ENCODE data around the gene CYP3A5. TPM values are rescaled to one million over a fixed set of nuclear protein-coding genes. Genes with fewer than 3 reads are reported as not detected.

The CYP3A5 gene
- polyA plus RNA-seq, 2 of the 4 experiments (the other 2 are of a cell fraction), result 2.3 to 9.7 TPM

DNA sequence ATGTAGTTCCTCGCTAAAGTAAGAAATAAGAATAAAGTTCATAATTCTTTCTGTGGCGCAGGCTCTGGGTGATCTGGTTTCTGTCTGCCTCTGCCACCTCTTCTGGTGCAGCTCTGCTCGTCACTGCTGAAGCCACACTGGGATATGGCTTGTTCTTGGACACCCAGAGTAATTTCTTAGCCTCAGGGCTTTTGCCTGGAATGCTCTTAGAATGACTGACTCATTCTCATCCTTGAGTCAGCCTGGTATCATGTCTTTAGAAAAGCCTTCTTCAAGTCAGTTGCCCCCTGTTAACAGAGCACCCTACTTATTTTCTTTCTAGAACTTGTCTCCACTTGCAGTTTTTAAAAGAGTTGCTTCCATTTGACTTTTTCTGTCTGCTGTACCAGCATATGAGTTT lies 61.1 kb downstream of the CYP3A5 start:
- CTCF ChIA-PET, result interaction anchor here (0.7 to 3.2 kb wide), 2 partner anchors 171 to 1438 kb away, joined by 3 to 12 read pairs; no protein-coding TSS in a partner anchor
- DNase-seq (ENCODE audit: low read depth in 1 of 2, low spot score in 1 of 2) (peak; percentile 15 to 22), FAIRE-seq (no peak), ATAC-seq (no peak)
- TF ChIP-seq ESRRA (IDR thresholded peaks at IDR 0.05; ENCODE audit: borderline replicate concordance, low read length) (no peak), PHF8 (IDR thresholded peaks at IDR 0.05; ENCODE audit: borderline replicate concordance, low read depth) (no peak), CHD4 (IDR thresholded peaks at IDR 0.05; ENCODE audit: borderline replicate concordance) (no peak), HEYL (CRISPR knock-in tag; IDR thresholded peaks at IDR 0.05) (no peak), NFE2L2 (conservative IDR thresholded peaks at IDR 0.05; ENCODE audit: low read length) (no peak), RAD21 (conservative IDR thresholded peaks at IDR 0.05 in 1 of 2, IDR thresholded peaks at IDR 0.05 in 1 of 2) (no peak), SMC3 (IDR thresholded peaks at IDR 0.05) (no peak), HDAC2 (IDR thresholded peaks at IDR 0.05) (no peak), RARB (CRISPR knock-in tag; IDR thresholded peaks at IDR 0.05) (no peak)
- TF ChIP-seq, protein P1, sequence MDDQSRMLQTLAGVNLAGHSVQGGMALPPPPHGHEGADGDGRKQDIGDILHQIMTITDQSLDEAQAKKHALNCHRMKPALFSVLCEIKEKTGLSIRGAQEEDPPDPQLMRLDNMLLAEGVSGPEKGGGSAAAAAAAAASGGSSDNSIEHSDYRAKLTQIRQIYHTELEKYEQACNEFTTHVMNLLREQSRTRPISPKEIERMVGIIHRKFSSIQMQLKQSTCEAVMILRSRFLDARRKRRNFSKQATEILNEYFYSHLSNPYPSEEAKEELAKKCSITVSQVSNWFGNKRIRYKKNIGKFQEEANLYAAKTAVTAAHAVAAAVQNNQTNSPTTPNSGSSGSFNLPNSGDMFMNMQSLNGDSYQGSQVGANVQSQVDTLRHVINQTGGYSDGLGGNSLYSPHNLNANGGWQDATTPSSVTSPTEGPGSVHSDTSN (IDR thresholded peaks at IDR 0.05), result no peak
- TF ChIP-seq, protein P2, sequence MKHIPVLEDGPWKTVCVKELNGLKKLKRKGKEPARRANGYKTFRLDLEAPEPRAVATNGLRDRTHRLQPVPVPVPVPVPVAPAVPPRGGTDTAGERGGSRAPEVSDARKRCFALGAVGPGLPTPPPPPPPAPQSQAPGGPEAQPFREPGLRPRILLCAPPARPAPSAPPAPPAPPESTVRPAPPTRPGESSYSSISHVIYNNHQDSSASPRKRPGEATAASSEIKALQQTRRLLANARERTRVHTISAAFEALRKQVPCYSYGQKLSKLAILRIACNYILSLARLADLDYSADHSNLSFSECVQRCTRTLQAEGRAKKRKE (CRISPR knock-in tag; IDR thresholded peaks at IDR 0.05; ENCODE audit: low read depth), result no peak
- POLR2A ChIA-PET, result no interaction called here
- Histone ChIP-seq H3K9me3 (no peaks in the 10 kb centered on the region), H3K4me1 (peaks cover 20% of the 10 kb centered on the region), H3K4me3 (no peak overlapping the region), H3K4me2 (peak overlapping the region; percentile 94; the same call in 2 of the 3 replicates), H3K27ac (no peak overlapping the region)
- 79% methylated on average over 3 of the region's 3 CpGs for WGBS (ENCODE audit: missing lambda C conversion rate)

DNA sequence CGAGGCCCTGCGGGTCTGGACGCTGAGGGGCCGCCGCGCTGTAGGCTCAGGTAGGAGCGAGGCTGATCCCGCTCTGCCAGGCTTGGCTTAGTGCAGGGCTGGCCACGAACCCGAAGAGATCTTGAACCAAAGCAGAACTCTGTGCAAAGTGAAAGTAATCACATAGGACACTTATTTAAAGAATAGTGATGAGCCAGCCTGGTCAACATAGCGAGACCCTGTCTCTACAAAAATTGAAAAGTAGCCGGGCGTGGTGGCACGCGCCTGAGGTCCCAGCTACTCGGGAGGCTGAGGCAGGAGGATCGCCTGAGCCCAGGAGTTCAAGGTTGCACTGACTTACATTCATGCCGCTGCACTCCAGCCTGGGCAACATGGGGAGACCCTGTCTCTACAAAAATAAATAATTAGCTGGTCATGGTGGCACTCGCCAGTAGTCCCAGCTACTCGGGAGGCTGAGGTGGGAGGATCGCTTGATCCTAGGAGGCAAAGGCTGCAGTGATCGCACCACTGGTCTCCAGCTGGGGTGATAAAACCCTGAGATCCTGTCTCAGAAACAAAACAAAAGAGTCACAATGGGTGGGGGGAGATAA lies 62.5 kb downstream of the CYP3A5 start:
- H3K4me3 ChIP-seq, result peak overlapping the region; percentile 85
- 10% methylated on average over 22 of the region's 22 CpGs for WGBS (ENCODE audit: missing lambda C conversion rate)
- ChIA-PET CTCF (interaction anchor here (0.5 to 3.3 kb wide), 27 partner anchors 10 to 436 kb away, joined by 3 to 22 read pairs (median 3); partner anchors contain the start of genes FAM200A, TMEM225B and ZNF655), POLR2A (interaction anchor here (0.7 to 2.5 kb wide), 12 partner anchors 12 to 433 kb away, joined by 3 to 20 read pairs (median 4); partner anchors contain the start of genes FAM200A, TRIM4, ZKSCAN1 and ZKSCAN5)
- no peak for ATAC-seq
- no peak for FAIRE-seq
- no peak for TF ChIP-seq MYC (IDR thresholded peaks at IDR 0.05; ENCODE audit: borderline replicate concordance, low read length)
- no peak for TF ChIP-seq BHLHE40 (IDR thresholded peaks at IDR 0.05; ENCODE audit: low read depth, low read length)
- no peak for TF ChIP-seq ZSCAN20 (CRISPR knock-in tag; IDR thresholded peaks at IDR 0.05)
- no peak for TF ChIP-seq HOXB5 (CRISPR knock-in tag; IDR thresholded peaks at IDR 0.05)
- TF ChIP-seq, protein P3, sequence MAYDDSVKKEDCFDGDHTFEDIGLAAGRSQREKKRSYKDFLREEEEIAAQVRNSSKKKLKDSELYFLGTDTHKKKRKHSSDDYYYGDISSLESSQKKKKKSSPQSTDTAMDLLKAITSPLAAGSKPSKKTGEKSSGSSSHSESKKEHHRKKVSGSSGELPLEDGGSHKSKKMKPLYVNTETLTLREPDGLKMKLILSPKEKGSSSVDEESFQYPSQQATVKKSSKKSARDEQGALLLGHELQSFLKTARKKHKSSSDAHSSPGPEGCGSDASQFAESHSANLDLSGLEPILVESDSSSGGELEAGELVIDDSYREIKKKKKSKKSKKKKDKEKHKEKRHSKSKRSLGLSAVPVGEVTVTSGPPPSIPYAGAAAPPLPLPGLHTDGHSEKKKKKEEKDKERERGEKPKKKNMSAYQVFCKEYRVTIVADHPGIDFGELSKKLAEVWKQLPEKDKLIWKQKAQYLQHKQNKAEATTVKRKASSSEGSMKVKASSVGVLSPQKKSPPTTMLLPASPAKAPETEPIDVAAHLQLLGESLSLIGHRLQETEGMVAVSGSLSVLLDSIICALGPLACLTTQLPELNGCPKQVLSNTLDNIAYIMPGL (CRISPR knock-in tag; IDR thresholded peaks at IDR 0.05; ENCODE audit: borderline replicate concordance), result no peak
- TF ChIP-seq, protein P4, sequence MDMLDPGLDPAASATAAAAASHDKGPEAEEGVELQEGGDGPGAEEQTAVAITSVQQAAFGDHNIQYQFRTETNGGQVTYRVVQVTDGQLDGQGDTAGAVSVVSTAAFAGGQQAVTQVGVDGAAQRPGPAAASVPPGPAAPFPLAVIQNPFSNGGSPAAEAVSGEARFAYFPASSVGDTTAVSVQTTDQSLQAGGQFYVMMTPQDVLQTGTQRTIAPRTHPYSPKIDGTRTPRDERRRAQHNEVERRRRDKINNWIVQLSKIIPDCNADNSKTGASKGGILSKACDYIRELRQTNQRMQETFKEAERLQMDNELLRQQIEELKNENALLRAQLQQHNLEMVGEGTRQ (IDR thresholded peaks at IDR 0.05), result no peak
- no peak for TF ChIP-seq HOXB13 (CRISPR knock-in tag; IDR thresholded peaks at IDR 0.05; ENCODE audit: low read depth)
- no peak for TF ChIP-seq EP300 (IDR thresholded peaks at IDR 0.05)
- DNase-seq (ENCODE audit: low read depth in 1 of 2, low spot score in 1 of 2), result peak in 1 of 2 experiments; percentile 25
- peaks cover 20% of the 10 kb centered on the region for H3K4me1 ChIP-seq
- H3K27ac ChIP-seq, result peak overlapping the region; percentile 92 to 95
- peak overlapping the region; percentile 94 for H3K4me2 ChIP-seq
- no peaks in the 10 kb centered on the region for H3K9me3 ChIP-seq

Data from A549 (cell line).